K562 (cell line): ENCODE results near the gene PDCD10. TPM values are rescaled to one million over a fixed set of nuclear protein-coding genes. Genes with fewer than 3 reads are reported as not detected.

Source experiments
- ATAC-seq: fragments of 200-7000 bp; cut with Tn5 transposase; 3 replicates; pipeline ENCODE4 v1.9.1; 2020; ENCODE audit warnings: moderate library complexity
- BruUV-seq: library from RNA; stranded (reverse); fragments of 400-500 nt; replicated peaks from 2 replicates; lab custom pipeline; 2021; lab: Mats Ljungman, UMichigan
- CTCF ChIA-PET: fragments of 300-600 bp; formaldehyde crosslinking; extraction: SDS; loops from one replicate; lab custom pipeline; 2021; ENCODE audit warnings: low intra/inter-chr PET ratio; lab: Yijun Ruan, JAX
- POLR2A ChIA-PET: fragments of 300-600, 350-650 bp; sonication (Branson Sonifier 250); formaldehyde crosslinking; extraction: SDS; loops from one replicate; lab custom pipeline; 2021; ENCODE audit warnings: antibody characterized with exemption, inconsistent platforms; lab: Yijun Ruan, JAX
- DNase-seq, 4 experiments: peaks; one replicate each; pipeline versions ENCODE4 v3.0.0 to v3.0.0-alpha.2; 2011 to 2018; ENCODE audit warnings: low spot score in 3 of 4, mixed read lengths in 3 of 4; ENCODE audit errors: extremely low read depth in 1 of 4
- FAIRE-seq: peaks from 2 replicates; lab custom pipeline; 2011; peaks lifted over from hg19 to GRCh38; lab: Jason Lieb, UNC
- H2AFZ ChIP-seq: 2 replicates; pipeline ENCODE4 v1.6.0; 2011; ENCODE audit warnings: low read depth, low read length, control low read depth, inconsistent platforms
- H3K27ac ChIP-seq: fragments of 200-600 bp; 3 replicates; pipeline ENCODE4 v1.8.0; 2011; ENCODE audit warnings: low read depth, mild to moderate bottlenecking, control low read depth, inconsistent platforms, low read length, moderate library complexity, mixed read lengths; ENCODE audit errors: extremely low read depth
- H3K27me3 ChIP-seq, 2 experiments: fragments of 300-600 bp in 1 of 2; 2 replicates in 1 of 2; 3 replicates in 1 of 2; pipeline versions ENCODE4 v1.6.0 to v1.8.0; 2011; ENCODE audit warnings: inconsistent platforms in 2 of 2, low read length in 2 of 2, mild to moderate bottlenecking in 1 of 2, mixed read lengths in 1 of 2, moderate library complexity in 1 of 2; ENCODE audit not compliant: control insufficient read depth in 2 of 2, insufficient read depth in 2 of 2
- H3K36me3 ChIP-seq: fragments of 300-600 bp; 3 replicates; pipeline ENCODE4 v1.8.0; 2011; ENCODE audit warnings: mild to moderate bottlenecking, low read length, inconsistent platforms; ENCODE audit not compliant: control insufficient read depth, insufficient read depth
- H3K4me1 ChIP-seq, 2 experiments: fragments of 200-600 bp in 1 of 2; replicated peaks in 1 of 2; 2 replicates in 1 of 2; 3 replicates in 1 of 2; pipeline versions ENCODE4 v1.5.1 to v1.8.0; 2011; ENCODE audit warnings: inconsistent platforms in 2 of 2, low read length in 2 of 2, mild to moderate bottlenecking in 1 of 2, mixed read lengths in 1 of 2, moderate library complexity in 1 of 2; ENCODE audit not compliant: control insufficient read depth in 2 of 2, insufficient read depth in 2 of 2
- H3K4me2 ChIP-seq: 2 replicates; pipeline ENCODE4 v1.6.1; 2011; ENCODE audit warnings: low read length, control low read depth, inconsistent platforms, mixed read lengths; ENCODE audit not compliant: insufficient read depth
- H3K4me3 ChIP-seq: fragments of 200-600 bp; sonication (generic), shearing (Covaris generic); 2 replicates; pipeline ENCODE4 v1.5.1; 2016; ENCODE audit warnings: control low read depth, inconsistent platforms
- H3K79me2 ChIP-seq: fragments of 200-600 bp; 3 replicates; pipeline ENCODE4 v1.8.0; 2011; ENCODE audit warnings: low read length, inconsistent platforms; ENCODE audit not compliant: control insufficient read depth, insufficient read depth
- H3K9ac ChIP-seq, 2 experiments: 2 replicates each; pipeline versions ENCODE4 v1.6.0 to v1.6.1; 2011; ENCODE audit warnings: low read depth in 2 of 2, low read length in 2 of 2, control low read depth in 1 of 2, inconsistent platforms in 1 of 2, mild to moderate bottlenecking in 1 of 2, mixed read lengths in 1 of 2; ENCODE audit not compliant: insufficient read depth in 1 of 2
- H3K9me1 ChIP-seq: one replicate; pipeline ENCODE4 v1.6.0; 2011; ENCODE audit warnings: inconsistent platforms, mild to moderate bottlenecking, low read length, moderate library complexity; ENCODE audit not compliant: control insufficient read depth, insufficient read depth
- H3K9me3 ChIP-seq: replicated peaks from 2 replicates; pipeline ENCODE4 v1.5.1; 2011; ENCODE audit warnings: low read depth, low read length, inconsistent platforms; ENCODE audit not compliant: control insufficient read depth, insufficient read depth
- H4K20me1 ChIP-seq: replicated peaks from 2 replicates; pipeline ENCODE4 v1.6.1; 2011; ENCODE audit warnings: low read length, inconsistent platforms, mixed read lengths; ENCODE audit not compliant: control insufficient read depth, insufficient read depth
- CAMTA2 ChIP-seq: fragments of 250-450 bp; sonication (Bioruptor Pico); conservative IDR thresholded peaks from 2 replicates; pipeline ENCODE4 v1.5.1; 2022
- CGGBP1 ChIP-seq: fragments of 250-450 bp; sonication (Bioruptor Pico); IDR thresholded peaks from 2 replicates; pipeline ENCODE4 v1.9.0; 2021; ENCODE audit warnings: mild to moderate bottlenecking
- HINFP ChIP-seq: fragments of 450-650 bp; conservative IDR thresholded peaks from 2 replicates; pipeline ENCODE4 v1.6.1; 2016; ENCODE audit warnings: missing genetic modification characterization, low read depth, mild to moderate bottlenecking, control low read depth, missing compliant biosample characterization
- L3MBTL2 ChIP-seq: fragments of 450-650 bp; IDR thresholded peaks from 2 replicates; pipeline ENCODE4 v1.6.1; 2016; ENCODE audit warnings: mild to moderate bottlenecking, moderate library complexity
- NFYB ChIP-seq: IDR thresholded peaks from 2 replicates; pipeline ENCODE4 v1.6.1; 2011; ENCODE audit warnings: mild to moderate bottlenecking, moderate library complexity; ENCODE audit not compliant: insufficient read length; ENCODE audit errors: extremely low read depth
- SMARCA5 ChIP-seq: fragments of 450-650 bp; IDR thresholded peaks from 2 replicates; pipeline ENCODE4 v1.6.1; 2016
- TAF1 ChIP-seq: IDR thresholded peaks from 2 replicates; pipeline ENCODE4 v1.6.1; 2011; ENCODE audit warnings: mild to moderate bottlenecking, low read length, moderate library complexity; ENCODE audit not compliant: insufficient read depth, control insufficient read depth, severe bottlenecking; ENCODE audit errors: extremely low read depth
- TFAM ChIP-seq: fragments of 250-450 bp; sonication (Bioruptor Pico); conservative IDR thresholded peaks from 2 replicates; pipeline ENCODE4 v1.5.0; 2021; ENCODE audit warnings: mild to moderate bottlenecking, moderate library complexity
- ZBTB12 ChIP-seq: fragments of 250-450 bp; sonication (Bioruptor Pico); IDR thresholded peaks from 2 replicates; pipeline ENCODE4 v1.4.0; 2020
- WGBS: fragments of 100-300 bp; shearing (Covaris generic); methylation state at CpG from one replicate; pipeline ENCODE4 v1.1.6; 2016; ENCODE audit warnings: low coverage, mixed read lengths; ENCODE audit not compliant: insufficient coverage; ENCODE audit errors: missing lambda C conversion rate; 5-methylcytosine and 5-hydroxymethylcytosine counted together
- in situ Hi-C: fragments of 300-500 bp; cut with MboI; formaldehyde crosslinking; loops from 4 replicates; pipeline ENCODE4 v1.15.0; 2018; ENCODE audit warnings: inconsistent platforms, mixed read lengths
- intact Hi-C: fragments of 100-400 bp; cut with micrococcal nuclease; formaldehyde crosslinking; loops from 2 replicates; pipeline ENCODE4 v1.14.2; 2022
- polyA plus RNA-seq, 8 experiments: library from polyadenylated mRNA; depleted of rRNA in 4 of 8; stranded (reverse) in 5 of 8; unstranded in 3 of 8; fragments of >200 nt; fragmentation: Nextera tagmentation in 2 of 8; fragmentation: Illumina TruSeq in 1 of 8; extraction: Ambion mirVana in 2 of 8; extraction: Trizol in 1 of 8; gene quantifications; 2 replicates each; pipeline versions ENCODE4 v1.2.1 to v1.2.3, GENCODE V29; 2011 to 2014; ENCODE audit warnings: inconsistent platforms in 1 of 8, missing spikeins in 1 of 8
- total RNA-seq, 7 experiments: library from RNA; depleted of rRNA in 6 of 7; stranded (reverse); fragments of >200 nt in 6 of 7; fragmentation: Illumina TruSeq in 2 of 7; extraction: Trizol in 2 of 7; gene quantifications; 2 replicates each; pipeline versions ENCODE4 v1.2.1 to v1.2.3, GENCODE V29; 2011 to 2021; ENCODE audit warnings: low replicate concordance in 1 of 7

Gene PDCD10
- total and polyA plus RNA-seq, 9 of the 15 experiments (the other 6 are each of a cell fraction or from before 2014, with no cell fraction given): 121 to 476 (median 232) TPM

GRCh38 chr3:167773584-167773983, 38.9 kb upstream of the PDCD10 start:
- Histone ChIP-seq H3K4me2 (no peak overlapping the region), H2AFZ (no peak overlapping the region), H3K9me3 (no peaks in the 10 kb centered on the region), H3K27me3 (no peaks in the 10 kb centered on the region), H3K36me3 (no peaks in the 10 kb centered on the region), H3K4me3 (no peak overlapping the region), H3K9ac (no peak overlapping the region), H3K9me1 (no peaks in the 10 kb centered on the region), H3K4me1 (no peaks in the 10 kb centered on the region), H3K27ac (no peak overlapping the region), H3K79me2 (no peaks in the 10 kb centered on the region), H4K20me1 (no peaks in the 10 kb centered on the region)
- intact Hi-C loops (no loop called here), in situ Hi-C loops (no loop called here)
- DNase-seq: no peak
- no peak for ATAC-seq
- ChIA-PET CTCF (no interaction called here), POLR2A (no interaction called here)
- TF ChIP-seq NFYB: no peak
- 0% methylated on average over 1 of the region's 1 CpG for WGBS
- FAIRE-seq: no peak
- no TSS peak for BruUV-seq

- DNase-seq: no peak
- H3K9ac ChIP-seq: no peak overlapping the region
- ChIA-PET CTCF (no interaction called here), POLR2A (no interaction called here)
- H3K4me2 ChIP-seq: no peak overlapping the region
- H3K36me3 ChIP-seq: no peaks in the 10 kb centered on the region
- no peak for ATAC-seq
- TF ChIP-seq CGGBP1 (CRISPR knock-in tag) (no peak), HINFP (tag) (no peak), TAF1 (no peak), SMARCA5 (no peak), ZBTB12 (CRISPR knock-in tag) (no peak), TFAM (CRISPR knock-in tag) (no peak), L3MBTL2 (no peak), CAMTA2 (CRISPR knock-in tag) (no peak)
- no peak overlapping the region for H3K27ac ChIP-seq
- WGBS: 0% methylated on average over 3 of the region's 3 CpGs
- no peaks in the 10 kb centered on the region for H3K9me1 ChIP-seq
- H3K9me3 ChIP-seq: no peaks in the 10 kb centered on the region
- no TSS peak for BruUV-seq
- no peaks in the 10 kb centered on the region for H3K27me3 ChIP-seq
- no peaks in the 10 kb centered on the region for H3K79me2 ChIP-seq
- H3K4me1 ChIP-seq: no peaks in the 10 kb centered on the region
- no peak overlapping the region for H2AFZ ChIP-seq
- in situ Hi-C loops: no loop called here
- no peak overlapping the region for H3K4me3 ChIP-seq
- no peaks in the 10 kb centered on the region for H4K20me1 ChIP-seq
- no peak for FAIRE-seq
- intact Hi-C loops: no loop called here
These were observed 38.3 kb upstream of the PDCD10 start for GRCh38 chr3:167772992-167773391.
